GM12874 (cell line): ENCODE results near the gene GAGE12G.
"Not testable (repeated sequence)": the region's sequence is repeated elsewhere in the genome, so short reads cannot be mapped to it uniquely, and the experiment has no call there.

ENCODE experiments used
- TF ChIP-seq, protein P1 (sequence below): IDR thresholded peaks from 2 replicates; pipeline ENCODE4 v1.5.1; 2011; ENCODE audit warnings: low read depth, mild to moderate bottlenecking, control low read depth, low read length, moderate library complexity; ENCODE audit not compliant: insufficient read depth

GAGE12G gene, protein sequence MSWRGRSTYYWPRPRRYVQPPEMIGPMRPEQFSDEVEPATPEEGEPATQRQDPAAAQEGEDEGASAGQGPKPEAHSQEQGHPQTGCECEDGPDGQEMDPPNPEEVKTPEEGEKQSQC

DNA sequence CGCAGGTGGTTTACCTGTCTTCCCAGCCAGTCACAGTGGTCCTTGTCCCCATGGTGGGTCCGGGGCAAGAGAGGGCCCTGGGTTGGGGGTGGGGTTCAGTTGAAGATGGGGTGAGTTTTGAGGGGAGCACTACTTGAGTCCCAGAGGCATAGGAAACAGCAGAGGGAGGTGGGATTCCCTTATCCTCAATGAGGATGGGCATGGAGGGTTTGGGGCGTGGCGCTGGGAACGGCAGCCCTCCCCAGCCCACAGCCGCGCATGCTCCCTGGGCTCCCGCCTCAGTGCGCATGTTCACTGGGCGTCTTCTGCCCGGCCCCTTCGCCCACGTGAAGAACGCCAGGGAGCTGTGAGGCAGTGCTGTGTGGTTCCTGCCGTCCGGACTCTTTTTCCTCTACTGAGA lies at the start of gene GAGE12G:
Gene GAGE12G, plus strand, starts transcription at position 301 of the 400 bp plus-strand sequence. CDS start 1,155 bp downstream, outside the sequence.
- TF ChIP-seq, protein P1, sequence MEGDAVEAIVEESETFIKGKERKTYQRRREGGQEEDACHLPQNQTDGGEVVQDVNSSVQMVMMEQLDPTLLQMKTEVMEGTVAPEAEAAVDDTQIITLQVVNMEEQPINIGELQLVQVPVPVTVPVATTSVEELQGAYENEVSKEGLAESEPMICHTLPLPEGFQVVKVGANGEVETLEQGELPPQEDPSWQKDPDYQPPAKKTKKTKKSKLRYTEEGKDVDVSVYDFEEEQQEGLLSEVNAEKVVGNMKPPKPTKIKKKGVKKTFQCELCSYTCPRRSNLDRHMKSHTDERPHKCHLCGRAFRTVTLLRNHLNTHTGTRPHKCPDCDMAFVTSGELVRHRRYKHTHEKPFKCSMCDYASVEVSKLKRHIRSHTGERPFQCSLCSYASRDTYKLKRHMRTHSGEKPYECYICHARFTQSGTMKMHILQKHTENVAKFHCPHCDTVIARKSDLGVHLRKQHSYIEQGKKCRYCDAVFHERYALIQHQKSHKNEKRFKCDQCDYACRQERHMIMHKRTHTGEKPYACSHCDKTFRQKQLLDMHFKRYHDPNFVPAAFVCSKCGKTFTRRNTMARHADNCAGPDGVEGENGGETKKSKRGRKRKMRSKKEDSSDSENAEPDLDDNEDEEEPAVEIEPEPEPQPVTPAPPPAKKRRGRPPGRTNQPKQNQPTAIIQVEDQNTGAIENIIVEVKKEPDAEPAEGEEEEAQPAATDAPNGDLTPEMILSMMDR = not testable (repeated sequence)

DNA sequence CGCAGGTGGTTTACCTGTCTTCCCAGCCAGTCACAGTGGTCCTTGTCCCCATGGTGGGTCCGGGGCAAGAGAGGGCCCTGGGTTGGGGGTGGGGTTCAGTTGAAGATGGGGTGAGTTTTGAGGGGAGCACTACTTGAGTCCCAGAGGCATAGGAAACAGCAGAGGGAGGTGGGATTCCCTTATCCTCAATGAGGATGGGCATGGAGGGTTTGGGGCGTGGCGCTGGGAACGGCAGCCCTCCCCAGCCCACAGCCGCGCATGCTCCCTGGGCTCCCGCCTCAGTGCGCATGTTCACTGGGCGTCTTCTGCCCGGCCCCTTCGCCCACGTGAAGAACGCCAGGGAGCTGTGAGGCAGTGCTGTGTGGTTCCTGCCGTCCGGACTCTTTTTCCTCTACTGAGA lies 38.3 kb upstream of the GAGE12G start, which contains the start of gene GAGE12C:
Gene GAGE12C, plus strand, starts transcription at position 301 of the 400 bp plus-strand sequence. CDS start 1,155 bp downstream, outside the sequence.
- TF ChIP-seq, protein P1 = not testable (repeated sequence)

DNA sequence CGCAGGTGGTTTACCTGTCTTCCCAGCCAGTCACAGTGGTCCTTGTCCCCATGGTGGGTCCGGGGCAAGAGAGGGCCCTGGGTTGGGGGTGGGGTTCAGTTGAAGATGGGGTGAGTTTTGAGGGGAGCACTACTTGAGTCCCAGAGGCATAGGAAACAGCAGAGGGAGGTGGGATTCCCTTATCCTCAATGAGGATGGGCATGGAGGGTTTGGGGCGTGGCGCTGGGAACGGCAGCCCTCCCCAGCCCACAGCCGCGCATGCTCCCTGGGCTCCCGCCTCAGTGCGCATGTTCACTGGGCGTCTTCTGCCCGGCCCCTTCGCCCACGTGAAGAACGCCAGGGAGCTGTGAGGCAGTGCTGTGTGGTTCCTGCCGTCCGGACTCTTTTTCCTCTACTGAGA lies 28.8 kb upstream of the GAGE12G start, which contains the start of gene GAGE12D:
Gene GAGE12D, plus strand, starts transcription at position 301 of the 400 bp plus-strand sequence. CDS start 1,155 bp downstream, outside the sequence.
- TF ChIP-seq, protein P1 = not testable (repeated sequence)

DNA sequence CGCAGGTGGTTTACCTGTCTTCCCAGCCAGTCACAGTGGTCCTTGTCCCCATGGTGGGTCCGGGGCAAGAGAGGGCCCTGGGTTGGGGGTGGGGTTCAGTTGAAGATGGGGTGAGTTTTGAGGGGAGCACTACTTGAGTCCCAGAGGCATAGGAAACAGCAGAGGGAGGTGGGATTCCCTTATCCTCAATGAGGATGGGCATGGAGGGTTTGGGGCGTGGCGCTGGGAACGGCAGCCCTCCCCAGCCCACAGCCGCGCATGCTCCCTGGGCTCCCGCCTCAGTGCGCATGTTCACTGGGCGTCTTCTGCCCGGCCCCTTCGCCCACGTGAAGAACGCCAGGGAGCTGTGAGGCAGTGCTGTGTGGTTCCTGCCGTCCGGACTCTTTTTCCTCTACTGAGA lies 19.2 kb upstream of the GAGE12G start, which contains the start of gene GAGE12E:
Gene GAGE12E, plus strand, starts transcription at position 301 of the 400 bp plus-strand sequence. CDS start 1,155 bp downstream, outside the sequence.
- TF ChIP-seq, protein P1 = not testable (repeated sequence)

DNA sequence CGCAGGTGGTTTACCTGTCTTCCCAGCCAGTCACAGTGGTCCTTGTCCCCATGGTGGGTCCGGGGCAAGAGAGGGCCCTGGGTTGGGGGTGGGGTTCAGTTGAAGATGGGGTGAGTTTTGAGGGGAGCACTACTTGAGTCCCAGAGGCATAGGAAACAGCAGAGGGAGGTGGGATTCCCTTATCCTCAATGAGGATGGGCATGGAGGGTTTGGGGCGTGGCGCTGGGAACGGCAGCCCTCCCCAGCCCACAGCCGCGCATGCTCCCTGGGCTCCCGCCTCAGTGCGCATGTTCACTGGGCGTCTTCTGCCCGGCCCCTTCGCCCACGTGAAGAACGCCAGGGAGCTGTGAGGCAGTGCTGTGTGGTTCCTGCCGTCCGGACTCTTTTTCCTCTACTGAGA lies 9.7 kb upstream of the GAGE12G start, which contains the start of gene GAGE12F:
Gene GAGE12F, plus strand, starts transcription at position 301 of the 400 bp plus-strand sequence. CDS start 1,155 bp downstream, outside the sequence.
- TF ChIP-seq, protein P1 = not testable (repeated sequence)

DNA sequence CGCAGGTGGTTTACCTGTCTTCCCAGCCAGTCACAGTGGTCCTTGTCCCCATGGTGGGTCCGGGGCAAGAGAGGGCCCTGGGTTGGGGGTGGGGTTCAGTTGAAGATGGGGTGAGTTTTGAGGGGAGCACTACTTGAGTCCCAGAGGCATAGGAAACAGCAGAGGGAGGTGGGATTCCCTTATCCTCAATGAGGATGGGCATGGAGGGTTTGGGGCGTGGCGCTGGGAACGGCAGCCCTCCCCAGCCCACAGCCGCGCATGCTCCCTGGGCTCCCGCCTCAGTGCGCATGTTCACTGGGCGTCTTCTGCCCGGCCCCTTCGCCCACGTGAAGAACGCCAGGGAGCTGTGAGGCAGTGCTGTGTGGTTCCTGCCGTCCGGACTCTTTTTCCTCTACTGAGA lies 9.4 kb downstream of the GAGE12G start, which contains the start of gene GAGE12H:
Gene GAGE12H, plus strand, starts transcription at position 301 of the 400 bp plus-strand sequence. CDS start 1,155 bp downstream, outside the sequence.
- TF ChIP-seq, protein P1 = not testable (repeated sequence)

DNA sequence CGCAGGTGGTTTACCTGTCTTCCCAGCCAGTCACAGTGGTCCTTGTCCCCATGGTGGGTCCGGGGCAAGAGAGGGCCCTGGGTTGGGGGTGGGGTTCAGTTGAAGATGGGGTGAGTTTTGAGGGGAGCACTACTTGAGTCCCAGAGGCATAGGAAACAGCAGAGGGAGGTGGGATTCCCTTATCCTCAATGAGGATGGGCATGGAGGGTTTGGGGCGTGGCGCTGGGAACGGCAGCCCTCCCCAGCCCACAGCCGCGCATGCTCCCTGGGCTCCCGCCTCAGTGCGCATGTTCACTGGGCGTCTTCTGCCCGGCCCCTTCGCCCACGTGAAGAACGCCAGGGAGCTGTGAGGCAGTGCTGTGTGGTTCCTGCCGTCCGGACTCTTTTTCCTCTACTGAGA lies 19.0 kb downstream of the GAGE12G start, which contains the start of gene GAGE2A:
Gene GAGE2A, plus strand, starts transcription at position 301 of the 400 bp plus-strand sequence. CDS start 1,155 bp downstream, outside the sequence.
- TF ChIP-seq, protein P1 = not testable (repeated sequence)
